Heart right ventricle (tissue), 16 donors: ENCODE data around the gene YOD1. TPM values are rescaled to one million over a fixed set of nuclear protein-coding genes. Genes with fewer than 3 reads are reported as not detected.

Experiments
- ATAC-seq, 8 donors: fragments of 200-7000 bp; cut with Tn5 transposase; one replicate each; pipeline ENCODE4 v1.9.1; 2020; ENCODE audit warnings: mild to moderate bottlenecking in 8 of 8, moderate library complexity in 8 of 8, moderate number of reproducible peaks in 1 of 8
- DNase-seq, 2 donors: peaks; one replicate each; pipeline ENCODE4 v3.0.0-alpha.2; 2020
- H3K27ac ChIP-seq, 10 donors: fragments of 200-600 bp; sonication (generic) in 2 of 10; one replicate each; pipeline versions ENCODE4 v1.5.0 to v1.8.0; 2020 to 2022; ENCODE audit warnings: mild to moderate bottlenecking in 3 of 10
- H3K27me3 ChIP-seq, 7 donors: fragments of 200-600 bp; one replicate each; pipeline ENCODE4 v1.8.0; 2021 to 2022; ENCODE audit warnings: mild to moderate bottlenecking in 2 of 7
- H3K36me3 ChIP-seq, 9 donors: fragments of 200-600 bp; sonication (generic) in 1 of 9; one replicate each; pipeline versions ENCODE4 v1.5.0 to v1.8.0; 2020 to 2022; ENCODE audit warnings: mild to moderate bottlenecking in 2 of 9
- H3K4me1 ChIP-seq, 9 donors: fragments of 200-600 bp; sonication (generic) in 1 of 9; one replicate each; pipeline versions ENCODE4 v1.5.0 to v1.8.0; 2020 to 2022; ENCODE audit warnings: mild to moderate bottlenecking in 4 of 9
- H3K4me3 ChIP-seq, 10 donors: fragments of 200-600 bp; sonication (generic) in 2 of 10; one replicate each; pipeline versions ENCODE4 v1.5.0 to v1.8.0; 2020 to 2022; ENCODE audit warnings: mild to moderate bottlenecking in 7 of 10, moderate library complexity in 2 of 10
- H3K9me3 ChIP-seq, 11 donors: fragments of 200-600 bp in 10 of 11; sonication (generic) in 2 of 11; one replicate each; pipeline versions ENCODE4 v1.5.0 to v1.8.0; 2013 to 2022; ENCODE audit warnings: mild to moderate bottlenecking in 2 of 11, control low read depth in 1 of 11, moderate library complexity in 1 of 11
- WGBS, 2 donors: extraction: QIAGEN DNeasy Blood & Tissue Kit; methylation state at CpG; one replicate each; pipeline ENCODE4 v1.1.7; 2013; ENCODE audit warnings: inconsistent platforms in 1 of 2; 5-methylcytosine and 5-hydroxymethylcytosine counted together
- intact Hi-C, 10 donors: fragments of 100-400 bp; cut with DNase I; formaldehyde crosslinking; loops; one replicate each; pipeline versions ENCODE4 v1.11.1 to v1.14.2; 2022
- polyA plus RNA-seq, 2 donors: library from polyadenylated mRNA; stranded (reverse); fragments of 200-250 nt; gene quantifications; one replicate each; pipeline ENCODE4 v1.2.3, GENCODE V29; 2013
- total RNA-seq, 10 donors: library from RNA; stranded (reverse); fragmentation: NEBNext Ultra II Directional in 3 of 10; extraction: Animal tissue kit (Norgen Biotek cat#: 25700) in 3 of 10; gene quantifications; one replicate each; pipeline versions ENCODE4 v1.2.1 to v1.2.4, GENCODE V29; 2021 to 2023
- TF ChIP-seq, protein P1 (sequence below), 9 donors: fragments of 200-600 bp; sonication (generic) in 2 of 9; IDR thresholded peaks; one replicate each; pipeline versions ENCODE4 v1.5.0 to v1.8.0; 2021 to 2022; ENCODE audit warnings: antibody characterized with exemption in 9 of 9, mild to moderate bottlenecking in 5 of 9, moderate library complexity in 1 of 9
- donor health status: Arrhythmogenic right ventricular cardiomyopathy.
- donor health status: ischemic (EF 13 %, LVEDD 7.1; RV severe dilation, severe dysfunction).
- donor health status: healthy with polysubstance abuse.
- donor health status: DM: no; HTN: yes; CAD: no.
- donor health status: DM: no; HTN: no; CAD: no.
- donor health status: ischemic (EF 25% LVEDD 6.9; RV normal size, moderate dysfunction).
- donor health status: ischemic (EF 25% LVEDD 5.7; RV mildly dilated, moderate dysfunction).
- donor health status: healthy.
- donor health status: DM: yes; HTN: yes; CAD: no.
- donor health status: Ischemic cardiomyopathy.
- donor health status: ischemic (EF 35%, LVEDD 5.7; RV mildly dilated, moderate dysfunction).
- donor health status: nonischemic (EF 11% LVEDD 7.7; RV severe dilation, severe dysfunction).
- donor health status: DM: yes; HTN: yes; CAD: no.
- donor health status: PGD.
- donor health status: ischemic (EF 29% LVEDD 5.4; RV normal size, mild dysfunction).
- donor health status: nonischemic (EF 23%, LVEDD 6.1; RV moderate dilation, normal function).

Gene YOD1
- total and polyA plus RNA-seq, 12 donors: 2.6 to 9.1 (median 5.7) TPM

DNA sequence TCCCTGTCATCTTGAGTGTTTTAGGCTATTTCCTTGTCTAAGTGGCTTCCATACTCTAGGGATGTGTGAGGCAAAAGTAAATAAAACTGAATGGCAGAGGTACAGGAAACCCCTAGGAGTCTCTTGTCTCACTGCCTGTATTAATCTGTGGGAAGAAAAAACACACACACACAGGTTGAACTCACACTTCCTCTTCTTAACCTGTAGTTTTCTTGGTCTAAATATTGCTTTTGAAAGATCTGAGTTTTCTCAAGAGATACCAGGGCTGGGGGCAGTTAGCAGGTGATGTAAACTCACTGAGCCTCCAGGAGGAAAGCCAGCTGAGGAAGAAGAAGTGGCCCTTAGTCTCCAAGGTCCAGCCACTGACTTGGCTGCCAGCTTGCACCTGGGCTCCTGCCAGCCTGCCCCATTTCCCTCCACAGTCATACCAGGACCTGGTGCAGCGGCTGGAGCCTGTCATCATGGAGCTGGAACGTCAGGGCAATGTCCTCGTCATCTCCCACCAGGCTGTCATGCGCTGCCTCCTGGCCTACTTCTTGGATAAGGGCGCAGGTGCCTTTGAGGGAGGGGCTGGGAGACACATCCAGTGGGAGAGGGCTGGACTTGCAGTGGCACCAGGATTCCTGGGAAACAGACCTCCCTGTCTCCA lies 19.0 kb upstream of the YOD1 start:
- H3K36me3 ChIP-seq: peaks cover 0 to 100% (median 29%) of the 10 kb centered on the region in 9 donors
- no peak overlapping the region for H3K4me3 ChIP-seq
- peak; percentile 56 to 90 (median 76) for ATAC-seq
- 50 to 66% methylated on average over 5 of the region's 5 CpGs for WGBS, 2 donors
- no peaks in the 10 kb centered on the region for H3K9me3 ChIP-seq
- peak overlapping the region in 8 of 10 donors; percentile 50 to 80 (median 71) for H3K27ac ChIP-seq
- H3K4me1 ChIP-seq: peaks cover under 1 to 90% (median 26%) of the 10 kb centered on the region in 9 donors
- TF ChIP-seq, protein P1, sequence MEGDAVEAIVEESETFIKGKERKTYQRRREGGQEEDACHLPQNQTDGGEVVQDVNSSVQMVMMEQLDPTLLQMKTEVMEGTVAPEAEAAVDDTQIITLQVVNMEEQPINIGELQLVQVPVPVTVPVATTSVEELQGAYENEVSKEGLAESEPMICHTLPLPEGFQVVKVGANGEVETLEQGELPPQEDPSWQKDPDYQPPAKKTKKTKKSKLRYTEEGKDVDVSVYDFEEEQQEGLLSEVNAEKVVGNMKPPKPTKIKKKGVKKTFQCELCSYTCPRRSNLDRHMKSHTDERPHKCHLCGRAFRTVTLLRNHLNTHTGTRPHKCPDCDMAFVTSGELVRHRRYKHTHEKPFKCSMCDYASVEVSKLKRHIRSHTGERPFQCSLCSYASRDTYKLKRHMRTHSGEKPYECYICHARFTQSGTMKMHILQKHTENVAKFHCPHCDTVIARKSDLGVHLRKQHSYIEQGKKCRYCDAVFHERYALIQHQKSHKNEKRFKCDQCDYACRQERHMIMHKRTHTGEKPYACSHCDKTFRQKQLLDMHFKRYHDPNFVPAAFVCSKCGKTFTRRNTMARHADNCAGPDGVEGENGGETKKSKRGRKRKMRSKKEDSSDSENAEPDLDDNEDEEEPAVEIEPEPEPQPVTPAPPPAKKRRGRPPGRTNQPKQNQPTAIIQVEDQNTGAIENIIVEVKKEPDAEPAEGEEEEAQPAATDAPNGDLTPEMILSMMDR (IDR thresholded peaks at IDR 0.05): no peak
- intact Hi-C loops: loop anchor here in 2 of 10 donors (10.0 kb wide), 2 partner anchors 145 to 435 kb away; partner anchors contain the start of genes DYRK3 (in 1 of the 2) and FCMR (in 1 of the 2)
- H3K27me3 ChIP-seq: no peaks in the 10 kb centered on the region
- DNase-seq: peak; percentile 55 to 58

DNA sequence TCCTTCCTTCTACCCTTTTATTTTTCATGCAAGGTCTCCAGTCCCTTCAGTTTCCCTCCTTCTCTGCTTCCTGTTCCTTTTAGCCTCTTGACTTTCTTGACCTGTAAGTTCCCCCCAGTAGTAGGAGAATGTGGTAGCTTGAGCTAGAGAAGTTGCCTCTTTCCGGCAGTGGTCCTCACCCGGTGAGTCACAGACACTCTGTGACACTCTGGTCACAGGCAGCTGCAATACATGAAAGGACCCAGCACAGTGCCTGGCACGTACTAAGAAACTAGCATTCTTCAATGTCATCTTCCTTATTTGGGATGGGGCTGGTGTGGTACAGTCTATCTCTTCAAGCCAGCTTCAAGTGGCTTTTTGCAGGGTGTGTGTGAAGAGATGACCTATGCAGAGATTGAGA lies 18.1 kb upstream of the YOD1 start:
- peaks cover 0 to 100% (median 28%) of the 10 kb centered on the region in 9 donors for H3K36me3 ChIP-seq
- intact Hi-C loops: no loop called here
- no peaks in the 10 kb centered on the region for H3K9me3 ChIP-seq
- H3K4me1 ChIP-seq: peaks cover 2 to 89% (median 26%) of the 10 kb centered on the region in 9 donors
- H3K4me3 ChIP-seq: no peak overlapping the region
- no peak for DNase-seq
- 70 to 72% methylated on average over 3 of the region's 3 CpGs for WGBS, 2 donors
- H3K27me3 ChIP-seq: no peaks in the 10 kb centered on the region
- TF ChIP-seq, protein P1 (IDR thresholded peaks at IDR 0.05): no peak
- H3K27ac ChIP-seq: peak overlapping the region in 8 of 10 donors; percentile 26 to 80 (median 68)
- peak in 6 of 8 donors; percentile 25 to 66 (median 40) for ATAC-seq

DNA sequence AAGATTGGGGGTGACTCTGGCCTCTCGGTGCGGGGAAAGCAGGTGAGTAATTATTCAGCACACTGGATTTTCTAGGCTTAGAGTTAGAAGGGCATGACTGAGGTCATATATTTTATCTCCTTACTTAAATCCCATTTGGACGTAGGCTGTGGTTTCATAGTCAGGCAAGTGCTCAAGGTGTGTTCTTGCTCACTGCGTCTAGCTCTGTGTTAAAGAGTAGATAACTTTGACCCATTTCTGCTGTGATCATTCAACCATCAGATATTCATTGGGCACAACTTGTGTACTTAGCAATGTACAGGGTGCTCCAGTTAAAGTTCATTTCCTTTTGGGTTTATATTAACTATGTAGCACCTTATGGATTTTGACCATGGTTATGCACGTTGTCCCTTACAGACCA lies 16.7 kb upstream of the YOD1 start:
- DNase-seq (no peak), ATAC-seq (no peak)
- Histone ChIP-seq H3K9me3 (no peaks in the 10 kb centered on the region), H3K27ac (peak overlapping the region in 5 of 10 donors; percentile 22 to 82 (median 79)), H3K4me3 (no peak overlapping the region), H3K36me3 (peaks cover 0 to 99% (median 30%) of the 10 kb centered on the region in 9 donors), H3K27me3 (no peaks in the 10 kb centered on the region), H3K4me1 (peaks cover 2 to 86% (median 21%) of the 10 kb centered on the region in 9 donors)
- TF ChIP-seq, protein P1 (IDR thresholded peaks at IDR 0.05): no peak
- 70 to 80% methylated on average over 5 of the region's 5 CpGs for WGBS, 2 donors
- intact Hi-C loops: no loop called here

DNA sequence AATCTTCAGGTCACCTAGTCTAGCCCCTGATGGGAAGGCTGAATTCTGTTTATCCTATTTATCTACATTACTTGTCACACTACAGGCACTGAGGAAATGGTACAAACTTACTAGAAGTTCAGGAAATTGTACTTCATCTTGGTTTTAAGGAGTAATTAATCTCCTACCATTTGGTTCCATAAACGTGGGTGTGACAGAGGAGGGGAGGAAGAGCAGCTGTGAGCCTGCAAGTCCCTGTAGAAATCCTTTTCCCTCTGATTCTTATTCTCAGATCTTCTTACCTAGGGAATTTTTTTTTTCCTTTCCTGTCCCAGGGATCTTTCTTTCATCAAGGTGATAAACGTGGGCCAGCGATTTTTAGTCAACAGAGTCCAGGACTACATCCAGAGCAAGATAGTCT lies 16.2 kb upstream of the YOD1 start:
- Histone ChIP-seq H3K36me3 (peaks cover 0 to 99% (median 30%) of the 10 kb centered on the region in 9 donors), H3K27ac (peak overlapping the region in 6 of 10 donors; percentile 4 to 82 (median 32)), H3K4me3 (peak overlapping the region in 3 of 10 donors; percentile 26 to 39 (median 30)), H3K9me3 (no peaks in the 10 kb centered on the region), H3K27me3 (no peaks in the 10 kb centered on the region), H3K4me1 (peaks cover 2 to 82% (median 21%) of the 10 kb centered on the region in 9 donors)
- 55 to 61% methylated on average over 3 of the region's 3 CpGs for WGBS, 2 donors
- DNase-seq: no peak
- TF ChIP-seq, protein P1 (IDR thresholded peaks at IDR 0.05): no peak
- intact Hi-C loops: no loop called here
- no peak for ATAC-seq
